HCT116 (cell line): ENCODE measurements around the gene TARM1. TPM values are rescaled to one million over a fixed set of nuclear protein-coding genes. Genes with fewer than 3 reads are reported as not detected.

Source experiments
- ATAC-seq: fragments of 200-7000 bp; cut with Tn5 transposase; 2 replicates; pipeline ENCODE4 v1.9.1; 2020; ENCODE audit warnings: mild to moderate bottlenecking, moderate library complexity
- BruUV-seq: library from RNA; stranded (reverse); fragments of 400-500 nt; replicated peaks from 2 replicates; lab custom pipeline; 2021; lab: Mats Ljungman, UMichigan
- CTCF ChIA-PET: fragments of 300-600 bp; sonication (Branson Sonifier 250); formaldehyde crosslinking; loops from one replicate; lab custom pipeline; 2021; ENCODE audit warnings: antibody characterized with exemption; lab: Charles Lee
- POLR2A ChIA-PET: fragments of 300-600, 350-600 bp; sonication (Branson Sonifier 250); formaldehyde crosslinking; loops from one replicate; lab custom pipeline; 2021; ENCODE audit warnings: antibody characterized with exemption; lab: Charles Lee
- RAD21 ChIA-PET, 2 experiments: fragments of 300-600 bp; sonication (Branson Sonifier 250); formaldehyde crosslinking; loops; one replicate each; lab custom pipeline; 2023; ENCODE audit warnings: low total read pairs in 2 of 2; ENCODE audit not compliant: uncharacterized antibody in 2 of 2, unreplicated experiment in 2 of 2, low non-redundant PET in 1 of 2; lab: Charles Lee
- DNase-seq: peaks from one replicate; pipeline ENCODE4 v3.0.0-alpha.2; 2010; ENCODE audit warnings: low read depth, low spot score
- H2AFZ ChIP-seq: fragments of 200-600 bp; shearing (Covaris generic), sonication (generic); 2 replicates; pipeline ENCODE4 v1.6.1; 2017; ENCODE audit warnings: low read depth, mixed run types, mixed read lengths, antibody characterized with exemption, low read length; ENCODE audit not compliant: poor library complexity, severe bottlenecking
- H3K27ac ChIP-seq: 2 replicates; pipeline ENCODE4 v1.5.1; 2012; ENCODE audit warnings: low read depth, low read length
- H3K27me3 ChIP-seq: fragments of 200-600 bp; sonication (generic); 2 replicates; pipeline ENCODE4 v1.6.1; 2016; ENCODE audit warnings: mixed run types, low read length, mixed read lengths; ENCODE audit not compliant: insufficient read depth
- H3K36me3 ChIP-seq, 2 experiments: fragments of 200-500 bp in 1 of 2; fragments of 200-600 bp in 1 of 2; sonication (Bioruptor generic) in 1 of 2; sonication (generic) in 1 of 2; 2 replicates each; pipeline versions ENCODE4 v1.5.1 to v1.6.1; 2014 to 2016; ENCODE audit warnings: low read length in 2 of 2, inconsistent platforms in 1 of 2, mixed read lengths in 1 of 2, mixed run types in 1 of 2; ENCODE audit not compliant: insufficient read depth in 2 of 2, control insufficient read depth in 1 of 2
- H3K4me1 ChIP-seq, 2 experiments: fragments of 200-600 bp in 1 of 2; sonication (generic) in 1 of 2; 2 replicates each; pipeline versions ENCODE4 v1.5.1 to v1.6.1; 2012 to 2017; ENCODE audit warnings: low read length in 2 of 2, inconsistent platforms in 1 of 2, mild to moderate bottlenecking in 1 of 2, mixed read lengths in 1 of 2, mixed run types in 1 of 2, moderate library complexity in 1 of 2; ENCODE audit not compliant: insufficient read depth in 2 of 2, control insufficient read depth in 1 of 2
- H3K4me2 ChIP-seq: fragments of 200-600 bp; sonication (generic); 2 replicates; pipeline ENCODE4 v1.6.1; 2017; ENCODE audit warnings: mixed run types, low read length, mixed read lengths
- H3K4me3 ChIP-seq, 2 experiments: fragments of 200-600 bp in 1 of 2; sonication (generic) in 1 of 2; replicated peaks in 1 of 2; 2 replicates each; pipeline ENCODE4 v1.5.1; 2011 to 2016; ENCODE audit warnings: low read length in 2 of 2, control low read depth in 1 of 2, low read depth in 1 of 2, mild to moderate bottlenecking in 1 of 2, mixed read lengths in 1 of 2, mixed run types in 1 of 2
- H3K79me2 ChIP-seq: fragments of 200-600 bp; sonication (generic); 2 replicates; pipeline ENCODE4 v1.6.1; 2017; ENCODE audit warnings: mild to moderate bottlenecking, mixed run types, low read length, moderate library complexity, mixed read lengths; ENCODE audit not compliant: insufficient read depth
- H3K9ac ChIP-seq: fragments of 200-600 bp; sonication (generic); 2 replicates; pipeline ENCODE4 v1.6.1; 2016; ENCODE audit warnings: low read length, mixed read lengths
- H3K9me2 ChIP-seq: fragments of 200-600 bp; sonication (generic), shearing (Covaris generic); 2 replicates; pipeline ENCODE4 v1.6.1; 2017; ENCODE audit warnings: mixed run types, mild to moderate bottlenecking, moderate library complexity; ENCODE audit not compliant: insufficient read depth
- H3K9me3 ChIP-seq, 2 experiments: fragments of 200-500 bp in 1 of 2; fragments of 200-600 bp in 1 of 2; sonication (Bioruptor generic) in 1 of 2; sonication (generic) in 1 of 2; 2 replicates each; pipeline ENCODE4 v1.6.1; 2014 to 2017; ENCODE audit warnings: low read length in 2 of 2, mixed read lengths in 2 of 2, inconsistent platforms in 1 of 2, low read depth in 1 of 2, mild to moderate bottlenecking in 1 of 2, mixed run types in 1 of 2, moderate library complexity in 1 of 2; ENCODE audit not compliant: control insufficient read depth in 1 of 2, insufficient read depth in 1 of 2
- H4K20me1 ChIP-seq: fragments of 200-600 bp; sonication (generic), shearing (Covaris generic); 2 replicates; pipeline ENCODE4 v1.6.1; 2017; ENCODE audit warnings: mixed run types, mild to moderate bottlenecking, moderate library complexity; ENCODE audit not compliant: insufficient read depth
- CBX3 ChIP-seq: IDR thresholded peaks from 2 replicates; pipeline ENCODE4 v1.6.1; 2012; ENCODE audit warnings: low read depth
- EGR1 ChIP-seq: IDR thresholded peaks from 2 replicates; pipeline ENCODE4 v1.6.1; 2012; ENCODE audit warnings: low read depth
- ELF1 ChIP-seq: IDR thresholded peaks from 2 replicates; pipeline ENCODE4 v1.6.1; 2012; ENCODE audit warnings: low read depth, borderline replicate concordance
- EZH2 ChIP-seq: fragments of 200-600 bp; sonication (generic); IDR thresholded peaks from 2 replicates; pipeline ENCODE4 v1.6.1; 2017; ENCODE audit warnings: antibody characterized with exemption, mixed run types
- EZH2phosphoT487 ChIP-seq: fragments of 200-600 bp; IDR thresholded peaks from 2 replicates; pipeline ENCODE4 v1.6.1; 2018; ENCODE audit warnings: antibody characterized with exemption, borderline replicate concordance
- RAD21 ChIP-seq: IDR thresholded peaks from 2 replicates; pipeline ENCODE4 v1.6.1; 2012; ENCODE audit warnings: low read depth, mild to moderate bottlenecking
- SIN3A ChIP-seq: IDR thresholded peaks from 2 replicates; pipeline ENCODE4 v1.6.1; 2012; ENCODE audit warnings: low read depth
- SP1 ChIP-seq: IDR thresholded peaks from 2 replicates; pipeline ENCODE4 v1.6.1; 2012; ENCODE audit warnings: low read depth
- SRF ChIP-seq: IDR thresholded peaks from 2 replicates; pipeline ENCODE4 v1.6.1; 2012; ENCODE audit warnings: low read depth
- YY1 ChIP-seq: IDR thresholded peaks from 2 replicates; pipeline ENCODE4 v1.6.1; 2011; ENCODE audit warnings: low read length, low read depth, moderate library complexity, mild to moderate bottlenecking; ENCODE audit not compliant: insufficient replicate concordance; ENCODE audit errors: extremely low read depth
- intact Hi-C: fragments of 100-400 bp; cut with micrococcal nuclease; formaldehyde crosslinking; loops from 2 replicates; pipeline ENCODE4 v1.10.0; 2022
- total RNA-seq: library from RNA; stranded (reverse); gene quantifications from one replicate; pipeline ENCODE4 v1.2.1, GENCODE V29; 2021; ENCODE audit not compliant: unreplicated experiment
- TF ChIP-seq, protein P1 (sequence below): IDR thresholded peaks from 2 replicates; pipeline ENCODE4 v1.6.1; 2012; ENCODE audit warnings: low read depth
- TF ChIP-seq, protein P2 (sequence below), 3 experiments: fragments of 200-600 bp in 1 of 3; sonication (generic) in 1 of 3; IDR thresholded peaks in 2 of 3; conservative IDR thresholded peaks in 1 of 3; 2 replicates each; pipeline ENCODE4 v1.5.1; 2012 to 2017; ENCODE audit warnings: low read depth in 2 of 3, low read length in 2 of 3, antibody characterized with exemption in 1 of 3, borderline replicate concordance in 1 of 3, control low read depth in 1 of 3, mild to moderate bottlenecking in 1 of 3, mixed read lengths in 1 of 3, mixed run types in 1 of 3, moderate library complexity in 1 of 3; ENCODE audit not compliant: insufficient read depth in 1 of 3
- TF ChIP-seq, protein P3 (sequence below): IDR thresholded peaks from 2 replicates; pipeline ENCODE4 v1.6.1; 2012
- TF ChIP-seq, protein P4 (sequence below): IDR thresholded peaks from 2 replicates; pipeline ENCODE4 v1.6.1; 2011; ENCODE audit warnings: mild to moderate bottlenecking, low read length, moderate library complexity; ENCODE audit not compliant: insufficient replicate concordance; ENCODE audit errors: extremely low read depth

TARM1 gene
- total RNA-seq, 1 experiment from 2014 or later, result not detected

DNA sequence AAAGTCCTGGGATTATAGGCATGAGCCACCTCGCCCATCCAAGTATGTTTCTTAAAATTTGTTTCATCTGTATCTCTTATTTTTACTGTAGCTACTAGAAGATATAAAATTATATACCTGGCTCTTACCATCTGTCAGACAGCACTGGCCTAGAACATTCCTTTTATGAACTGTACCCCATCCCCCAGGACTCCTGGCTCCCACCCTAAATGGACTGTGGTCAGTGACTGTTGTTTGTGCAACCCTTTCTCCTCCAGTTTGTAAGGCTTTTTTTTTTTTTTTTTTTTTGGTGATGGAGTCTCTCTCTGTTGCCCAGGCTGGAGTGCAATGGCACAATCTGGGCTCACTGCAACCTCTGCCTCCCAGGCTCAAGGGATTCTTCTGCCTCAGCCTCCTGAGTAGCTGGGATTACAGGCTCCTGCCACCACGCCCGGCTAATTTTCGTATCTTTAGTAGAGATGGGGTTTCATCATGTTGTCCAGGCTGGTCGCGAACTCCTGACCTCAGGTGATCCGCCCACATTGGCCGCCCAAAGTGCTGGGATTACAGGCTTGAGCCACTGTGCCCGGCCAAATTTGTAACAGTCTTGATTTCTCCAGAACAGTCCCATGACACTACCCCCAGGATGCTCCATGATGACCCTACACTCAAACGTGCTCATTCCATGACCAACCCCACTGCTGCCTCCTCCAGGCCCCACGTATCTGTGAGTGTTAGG, 24.0 kb upstream of the TARM1 start:
- Histone ChIP-seq H3K9me2 (no peaks in the 10 kb centered on the region), H4K20me1 (no peaks in the 10 kb centered on the region), H3K4me1 (peaks cover 0 to 5% of the 10 kb centered on the region in 2 experiments; a peak in 1 of 4 replicates), H3K4me2 (no peak overlapping the region), H3K4me3 (no peak overlapping the region), H3K27ac (no peak overlapping the region), H3K9me3 (no peaks in the 10 kb centered on the region), H2AFZ (no peak overlapping the region), H3K27me3 (no peaks in the 10 kb centered on the region), H3K36me3 (peaks cover 24 to 28% of the 10 kb centered on the region in 2 experiments; a peak in 3 of 4 replicates), H3K79me2 (peaks cover 34% of the 10 kb centered on the region), H3K9ac (no peak overlapping the region)
- no peak for TF ChIP-seq CBX3
- TF ChIP-seq, protein P1, sequence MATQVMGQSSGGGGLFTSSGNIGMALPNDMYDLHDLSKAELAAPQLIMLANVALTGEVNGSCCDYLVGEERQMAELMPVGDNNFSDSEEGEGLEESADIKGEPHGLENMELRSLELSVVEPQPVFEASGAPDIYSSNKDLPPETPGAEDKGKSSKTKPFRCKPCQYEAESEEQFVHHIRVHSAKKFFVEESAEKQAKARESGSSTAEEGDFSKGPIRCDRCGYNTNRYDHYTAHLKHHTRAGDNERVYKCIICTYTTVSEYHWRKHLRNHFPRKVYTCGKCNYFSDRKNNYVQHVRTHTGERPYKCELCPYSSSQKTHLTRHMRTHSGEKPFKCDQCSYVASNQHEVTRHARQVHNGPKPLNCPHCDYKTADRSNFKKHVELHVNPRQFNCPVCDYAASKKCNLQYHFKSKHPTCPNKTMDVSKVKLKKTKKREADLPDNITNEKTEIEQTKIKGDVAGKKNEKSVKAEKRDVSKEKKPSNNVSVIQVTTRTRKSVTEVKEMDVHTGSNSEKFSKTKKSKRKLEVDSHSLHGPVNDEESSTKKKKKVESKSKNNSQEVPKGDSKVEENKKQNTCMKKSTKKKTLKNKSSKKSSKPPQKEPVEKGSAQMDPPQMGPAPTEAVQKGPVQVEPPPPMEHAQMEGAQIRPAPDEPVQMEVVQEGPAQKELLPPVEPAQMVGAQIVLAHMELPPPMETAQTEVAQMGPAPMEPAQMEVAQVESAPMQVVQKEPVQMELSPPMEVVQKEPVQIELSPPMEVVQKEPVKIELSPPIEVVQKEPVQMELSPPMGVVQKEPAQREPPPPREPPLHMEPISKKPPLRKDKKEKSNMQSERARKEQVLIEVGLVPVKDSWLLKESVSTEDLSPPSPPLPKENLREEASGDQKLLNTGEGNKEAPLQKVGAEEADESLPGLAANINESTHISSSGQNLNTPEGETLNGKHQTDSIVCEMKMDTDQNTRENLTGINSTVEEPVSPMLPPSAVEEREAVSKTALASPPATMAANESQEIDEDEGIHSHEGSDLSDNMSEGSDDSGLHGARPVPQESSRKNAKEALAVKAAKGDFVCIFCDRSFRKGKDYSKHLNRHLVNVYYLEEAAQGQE, result no peak
- TF ChIP-seq, protein P2, sequence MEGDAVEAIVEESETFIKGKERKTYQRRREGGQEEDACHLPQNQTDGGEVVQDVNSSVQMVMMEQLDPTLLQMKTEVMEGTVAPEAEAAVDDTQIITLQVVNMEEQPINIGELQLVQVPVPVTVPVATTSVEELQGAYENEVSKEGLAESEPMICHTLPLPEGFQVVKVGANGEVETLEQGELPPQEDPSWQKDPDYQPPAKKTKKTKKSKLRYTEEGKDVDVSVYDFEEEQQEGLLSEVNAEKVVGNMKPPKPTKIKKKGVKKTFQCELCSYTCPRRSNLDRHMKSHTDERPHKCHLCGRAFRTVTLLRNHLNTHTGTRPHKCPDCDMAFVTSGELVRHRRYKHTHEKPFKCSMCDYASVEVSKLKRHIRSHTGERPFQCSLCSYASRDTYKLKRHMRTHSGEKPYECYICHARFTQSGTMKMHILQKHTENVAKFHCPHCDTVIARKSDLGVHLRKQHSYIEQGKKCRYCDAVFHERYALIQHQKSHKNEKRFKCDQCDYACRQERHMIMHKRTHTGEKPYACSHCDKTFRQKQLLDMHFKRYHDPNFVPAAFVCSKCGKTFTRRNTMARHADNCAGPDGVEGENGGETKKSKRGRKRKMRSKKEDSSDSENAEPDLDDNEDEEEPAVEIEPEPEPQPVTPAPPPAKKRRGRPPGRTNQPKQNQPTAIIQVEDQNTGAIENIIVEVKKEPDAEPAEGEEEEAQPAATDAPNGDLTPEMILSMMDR (IDR thresholded peaks at IDR 0.05 in 2 of 3, conservative IDR thresholded peaks at IDR 0.05 in 1 of 3; ENCODE audit: borderline replicate concordance in 1 of 3, insufficient read depth in 1 of 3, low read depth in 2 of 3, low read length in 2 of 3), result no peak
- TF ChIP-seq, protein P3, sequence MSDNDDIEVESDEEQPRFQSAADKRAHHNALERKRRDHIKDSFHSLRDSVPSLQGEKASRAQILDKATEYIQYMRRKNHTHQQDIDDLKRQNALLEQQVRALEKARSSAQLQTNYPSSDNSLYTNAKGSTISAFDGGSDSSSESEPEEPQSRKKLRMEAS, result no peak
- no peak for TF ChIP-seq ELF1
- no peak for TF ChIP-seq SIN3A
- no peak for TF ChIP-seq EGR1
- TF ChIP-seq YY1, result no peak
- TF ChIP-seq RAD21, result no peak
- TF ChIP-seq, protein P4, sequence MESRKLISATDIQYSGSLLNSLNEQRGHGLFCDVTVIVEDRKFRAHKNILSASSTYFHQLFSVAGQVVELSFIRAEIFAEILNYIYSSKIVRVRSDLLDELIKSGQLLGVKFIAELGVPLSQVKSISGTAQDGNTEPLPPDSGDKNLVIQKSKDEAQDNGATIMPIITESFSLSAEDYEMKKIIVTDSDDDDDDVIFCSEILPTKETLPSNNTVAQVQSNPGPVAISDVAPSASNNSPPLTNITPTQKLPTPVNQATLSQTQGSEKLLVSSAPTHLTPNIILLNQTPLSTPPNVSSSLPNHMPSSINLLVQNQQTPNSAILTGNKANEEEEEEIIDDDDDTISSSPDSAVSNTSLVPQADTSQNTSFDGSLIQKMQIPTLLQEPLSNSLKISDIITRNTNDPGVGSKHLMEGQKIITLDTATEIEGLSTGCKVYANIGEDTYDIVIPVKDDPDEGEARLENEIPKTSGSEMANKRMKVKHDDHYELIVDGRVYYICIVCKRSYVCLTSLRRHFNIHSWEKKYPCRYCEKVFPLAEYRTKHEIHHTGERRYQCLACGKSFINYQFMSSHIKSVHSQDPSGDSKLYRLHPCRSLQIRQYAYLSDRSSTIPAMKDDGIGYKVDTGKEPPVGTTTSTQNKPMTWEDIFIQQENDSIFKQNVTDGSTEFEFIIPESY, result no peak
- TF ChIP-seq EZH2phosphoT487, result no peak
- TF ChIP-seq SP1, result no peak
- no peak for TF ChIP-seq EZH2
- TF ChIP-seq SRF, result no peak
- BruUV-seq, result no TSS peak
- no peak for ATAC-seq
- ChIA-PET RAD21 (no interaction called here), POLR2A (interaction anchor here (1.5 kb wide), 1 partner anchor 10 kb away, joined by 3 read pairs; no protein-coding TSS in a partner anchor), CTCF (no interaction called here)
- DNase-seq, result no peak
- intact Hi-C loops, result no loop called here
